Keratinocyte (primary cell): Measurements from ENCODE around the gene USP50.

Experiments
- CTCF ChIP-seq, 3 experiments: IDR thresholded peaks in 1 of 3; conservative IDR thresholded peaks in 1 of 3; optimal IDR thresholded peaks in 1 of 3; 2 replicates in 2 of 3; 3 replicates in 1 of 3; pipeline versions ENCODE3 to v1.5.1; 2011; ENCODE audit warnings: low read length in 3 of 3, mild to moderate bottlenecking in 3 of 3, moderate library complexity in 2 of 3, control low read depth in 1 of 3, inconsistent platforms in 1 of 3; ENCODE audit not compliant: insufficient read depth in 2 of 3; ENCODE audit errors: extremely low read depth in 1 of 3
- EZH2 ChIP-seq: IDR thresholded peaks from one replicate; pipeline ENCODE4 v1.6.1; 2012; ENCODE audit warnings: inconsistent platforms, mild to moderate bottlenecking, low read length, moderate library complexity

DNA sequence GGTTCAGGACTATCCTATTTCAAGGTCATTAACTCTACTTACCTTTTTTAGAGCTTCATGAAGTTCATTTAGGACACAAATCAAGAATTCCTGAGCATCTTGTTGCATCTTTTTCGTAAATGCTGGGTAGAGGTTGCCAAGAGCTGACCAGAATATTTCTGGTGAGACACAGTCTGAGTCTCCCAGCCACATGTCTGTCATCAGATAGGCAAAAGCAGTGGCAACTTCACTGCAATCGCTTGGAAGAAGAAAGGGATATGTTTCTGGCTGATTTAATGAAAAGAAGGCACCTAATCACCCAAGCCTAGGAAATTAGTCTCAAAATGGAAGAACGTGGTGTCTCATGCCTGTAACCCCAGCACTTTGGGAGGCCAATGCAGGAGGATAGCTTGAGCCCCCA is 2.9 kb downstream of the USP50 start:
- TF ChIP-seq CTCF (optimal IDR thresholded peaks at IDR 0.05 in 1 of 3, IDR thresholded peaks at IDR 0.05 in 1 of 3, conservative IDR thresholded peaks at IDR 0.05 in 1 of 3; ENCODE audit: extremely low read depth in 1 of 3, insufficient read depth in 2 of 3, low read length in 3 of 3) (no peak), EZH2 (no peak)
